Superior temporal gyrus (tissue), 1 donor: Measurements from ENCODE around the gene YPEL3.
A peak's percentile ranks its signal among the peaks of the same experiment; 100 is the strongest.
"Not testable (repeated sequence)": the region's sequence is repeated elsewhere in the genome, so short reads cannot be mapped to it uniquely, and the experiment has no call there.

Experiments
- DNase-seq: peaks from one replicate; pipeline ENCODE4 v3.0.0-alpha.2; 2016; ENCODE audit errors: extremely low spot score

YPEL3 gene

GRCh38 chr16:30116291-30117207 lies 20.5 kb upstream of the YPEL3 start:
- no peak for DNase-seq

- DNase-seq, result no peak
Observed at GRCh38 chr16:30115238-30115637, 19.2 kb upstream of the YPEL3 start.

- DNase-seq, result not testable (repeated sequence)
Observed at GRCh38 chr16:30114833-30115232, 18.8 kb upstream of the YPEL3 start.

- no peak for DNase-seq
Observed at GRCh38 chr16:30114411-30114810, 18.4 kb upstream of the YPEL3 start.

GRCh38 chr16:30113711-30114333 lies 17.8 kb upstream of the YPEL3 start:
- DNase-seq, result no peak

- DNase-seq, result no peak
Observed at GRCh38 chr16:30113031-30113710, 17.2 kb upstream of the YPEL3 start, which contains the start of gene GDPD3. Gene GDPD3 (minus strand): TSS chr16:30113537. CDS start chr16:30113478, 59 bp downstream.

- no peak for DNase-seq
Observed at GRCh38 chr16:30112197-30113030, 16.4 kb upstream of the YPEL3 start.

- no peak for DNase-seq
Observed at GRCh38 chr16:30110661-30111060, 14.6 kb upstream of the YPEL3 start.

- DNase-seq, result no peak
Observed at GRCh38 chr16:30108059-30108850, 12.2 kb upstream of the YPEL3 start.

- no peak for DNase-seq
Observed at GRCh38 chr16:30104492-30104891, 8.5 kb upstream of the YPEL3 start.

GRCh38 chr16:30104090-30104489 lies 8.1 kb upstream of the YPEL3 start:
- no peak for DNase-seq

GRCh38 chr16:30096862-30097563 lies 1.0 kb upstream of the YPEL3 start:
- peak; percentile 21 for DNase-seq

- DNase-seq, result peak; percentile 12
Observed at GRCh38 chr16:30095166-30096078, 591 bp downstream of the YPEL3 start.

- no peak for DNase-seq
Observed at GRCh38 chr16:30094541-30095165, 1.4 kb downstream of the YPEL3 start.

GRCh38 chr16:30092373-30093010 lies 3.5 kb downstream of the YPEL3 start:
- DNase-seq, result peak; percentile 73

- DNase-seq, result peak; percentile 93
Observed at GRCh38 chr16:30091474-30092372, 4.3 kb downstream of the YPEL3 start, which contains the start of gene TBX6. Gene TBX6 (minus strand): TSS chr16:30091924. CDS start chr16:30091193, 731 bp downstream.
